Hypothalamus (tissue), 51 donors: ENCODE measurements around the gene RTF1.

Source experiments
- DNase-seq, 51 donors: peaks; one replicate each; lab custom pipeline; 2025; lab: John Stamatoyannopoulos, UW

The RTF1 gene

DNA sequence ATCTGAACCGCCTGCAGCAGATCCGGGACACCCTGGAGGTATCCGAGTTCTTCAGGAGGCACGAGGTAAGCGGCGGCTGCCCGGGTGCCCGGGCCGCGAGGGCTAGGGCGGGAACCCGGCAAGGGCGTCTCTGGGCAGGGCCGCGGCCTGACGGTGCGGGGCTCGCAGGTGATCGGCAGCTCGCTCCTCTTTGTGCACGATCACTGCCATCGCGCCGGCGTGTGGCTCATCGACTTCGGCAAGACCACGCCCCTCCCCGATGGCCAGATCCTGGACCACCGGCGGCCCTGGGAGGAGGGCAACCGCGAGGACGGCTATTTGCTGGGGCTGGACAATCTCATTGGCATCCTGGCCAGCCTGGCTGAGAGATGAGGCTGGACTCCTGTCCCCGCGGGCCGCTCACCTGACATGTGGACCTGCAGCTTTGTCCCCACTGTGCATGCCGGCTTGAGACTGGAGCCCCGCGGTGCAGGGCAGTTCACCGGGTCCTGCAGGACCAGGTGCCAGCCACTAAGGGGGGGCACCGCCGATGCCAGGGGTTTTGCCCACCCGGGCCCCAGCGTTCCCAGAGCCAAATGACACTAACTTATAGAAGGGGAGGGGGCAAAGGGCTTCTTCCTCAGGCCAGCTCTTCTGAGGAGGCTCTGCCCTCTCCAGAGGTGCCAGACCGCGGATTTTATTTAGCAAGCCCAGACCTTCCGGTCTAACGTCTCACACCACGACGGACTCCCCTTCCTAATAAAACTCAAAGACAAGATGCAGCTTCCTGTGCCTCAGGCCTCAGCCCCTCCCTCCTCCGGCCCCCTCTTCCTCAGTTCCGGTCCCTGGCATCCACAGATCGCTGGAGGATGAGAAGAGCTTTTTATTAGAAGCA, 86.1 kb downstream of the RTF1 start:
- DNase-seq = no peak

DNA sequence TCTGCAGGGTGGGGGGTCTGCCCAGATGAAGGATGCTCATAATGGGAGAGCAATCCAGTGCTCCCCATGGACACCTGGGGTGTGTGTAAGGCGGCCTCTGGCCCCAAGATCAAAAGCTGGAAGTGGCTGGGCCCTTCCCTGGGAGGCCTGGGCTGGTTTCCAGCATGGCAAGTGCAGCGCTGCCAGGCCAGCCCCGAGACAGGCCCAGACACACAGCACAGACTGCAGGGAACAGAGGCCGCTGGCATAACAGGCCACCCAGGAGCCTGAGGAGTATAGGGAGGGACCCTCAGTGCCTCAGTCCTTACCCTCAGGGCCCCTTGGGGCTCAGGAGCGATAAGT, 86.7 kb downstream of the RTF1 start:
- peak in 5 of 51 donors; percentile 7 to 12 (median 11) for DNase-seq

DNA sequence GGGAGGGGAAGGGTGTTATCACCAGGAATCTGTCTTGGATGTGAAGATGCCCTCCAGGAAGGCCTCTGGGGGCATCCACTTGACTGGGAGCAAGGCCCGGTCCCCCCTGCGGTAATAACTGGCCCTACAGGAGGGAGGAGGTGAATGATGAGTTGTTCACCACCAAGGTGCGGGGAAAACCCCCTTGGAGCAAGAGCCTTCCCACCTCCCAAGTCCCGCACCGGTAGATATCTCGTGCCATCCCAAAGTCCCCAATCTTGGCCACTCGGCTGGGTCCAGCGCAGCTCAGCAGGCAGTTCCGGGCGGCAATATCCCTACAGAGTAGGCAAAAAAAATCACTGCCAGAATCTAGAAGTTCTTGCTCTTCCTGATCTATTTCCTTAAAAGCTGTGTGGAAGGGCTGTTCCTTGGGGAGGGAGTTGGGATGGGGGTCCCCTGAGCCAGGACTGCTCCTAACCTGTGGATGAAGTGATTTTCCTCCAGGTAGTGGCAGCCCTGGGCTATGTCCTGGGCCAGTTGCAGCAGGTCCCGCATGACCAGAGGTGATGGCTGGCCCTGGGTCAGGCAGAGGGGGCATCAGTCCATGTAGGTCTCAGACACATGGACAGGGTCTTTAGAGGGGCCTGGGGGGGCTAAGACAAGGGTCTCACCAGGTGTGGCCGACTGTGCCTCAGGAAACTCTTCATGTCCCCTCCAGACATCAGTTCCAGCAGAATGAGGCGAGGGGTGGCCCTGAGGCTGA, 88.0 kb downstream of the RTF1 start:
- no peak for DNase-seq

DNA sequence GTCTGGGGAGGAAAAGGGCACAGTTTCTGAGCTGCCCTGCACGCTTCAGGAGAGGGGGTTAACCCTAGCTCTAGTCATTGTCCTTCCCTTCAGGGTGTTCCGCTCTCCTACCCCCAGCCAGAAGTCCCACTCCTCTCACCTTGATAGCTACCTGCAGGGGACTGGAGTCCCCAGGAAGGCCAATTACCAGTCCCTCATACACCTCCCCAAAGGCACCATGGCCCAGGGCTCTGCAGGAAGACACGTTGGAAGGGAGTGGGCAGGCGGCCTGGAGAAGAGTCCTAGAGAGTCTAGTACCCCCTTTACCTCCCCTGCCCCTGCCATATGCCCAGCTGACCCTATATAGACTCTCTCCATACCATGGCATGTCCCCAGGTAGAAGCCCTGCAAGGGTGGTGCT, 88.9 kb downstream of the RTF1 start:
- DNase-seq = no peak

DNA sequence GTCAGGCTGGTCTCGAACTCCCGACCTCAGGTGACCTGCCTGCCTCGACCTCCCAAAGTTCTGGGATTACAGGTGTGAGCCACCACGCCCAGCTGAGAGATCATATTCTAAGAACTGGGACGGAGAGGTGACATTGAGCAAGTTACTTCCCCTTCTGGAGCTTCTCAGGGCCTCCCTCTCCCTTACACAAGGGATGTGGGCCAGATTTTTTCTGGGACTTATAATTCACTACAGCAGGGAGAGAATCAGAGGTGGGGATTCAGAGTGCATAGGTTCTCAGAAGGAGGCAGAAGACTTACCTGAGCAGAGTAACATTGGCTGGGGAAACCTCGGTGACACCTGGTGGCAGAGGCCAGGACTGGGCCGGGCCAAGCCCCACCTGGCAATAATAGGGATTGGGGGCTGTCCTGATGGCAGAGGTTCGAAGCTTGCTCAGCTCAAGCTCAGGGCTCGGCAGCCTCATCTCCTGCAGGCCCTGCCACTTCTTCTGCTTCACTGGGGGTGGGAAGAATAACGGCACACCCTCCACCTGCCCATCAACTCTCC, 90.0 kb downstream of the RTF1 start:
- no peak for DNase-seq

DNA sequence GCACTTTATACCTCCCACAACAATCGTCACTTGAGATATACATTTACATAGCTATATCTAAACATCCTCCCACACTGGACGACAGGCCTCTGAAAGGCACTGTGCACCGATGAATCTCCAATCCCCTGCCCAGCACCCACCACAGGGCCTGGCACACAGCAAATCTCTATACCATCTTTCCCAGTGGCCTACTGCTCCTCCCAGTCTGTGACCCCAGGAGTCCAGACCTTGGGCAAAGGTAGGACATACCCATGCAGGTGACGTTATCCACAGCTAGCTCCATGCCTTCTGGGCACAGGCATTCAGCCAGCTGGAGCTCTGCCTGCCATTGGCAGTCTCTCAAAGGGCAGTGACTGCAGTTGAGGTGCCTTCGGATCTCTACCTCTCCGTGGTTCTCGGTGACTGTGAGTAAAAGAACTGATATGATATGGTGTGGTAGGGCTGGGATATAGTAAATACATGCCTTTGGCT, 91.0 kb downstream of the RTF1 start:
- no peak for DNase-seq

DNA sequence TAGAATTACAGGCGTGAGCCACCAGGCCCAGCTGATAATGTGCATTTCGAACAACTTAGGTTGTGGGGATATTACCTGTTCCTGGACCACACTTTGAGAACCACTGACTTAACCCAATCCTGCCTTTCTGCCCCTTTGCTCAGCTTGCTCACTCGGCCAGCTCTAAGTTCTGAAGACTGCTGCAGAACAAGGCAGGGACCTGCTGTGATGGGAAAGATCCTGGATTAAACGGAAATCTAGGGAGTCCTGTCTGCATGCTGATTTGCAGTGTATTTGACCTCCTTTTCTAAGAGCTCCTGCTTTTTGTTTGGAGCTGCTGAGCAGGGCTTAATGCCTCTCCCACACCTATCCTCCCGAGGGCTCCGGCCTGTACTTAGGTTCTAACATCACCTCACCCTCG, 93.8 kb downstream of the RTF1 start:
- no peak for DNase-seq

DNA sequence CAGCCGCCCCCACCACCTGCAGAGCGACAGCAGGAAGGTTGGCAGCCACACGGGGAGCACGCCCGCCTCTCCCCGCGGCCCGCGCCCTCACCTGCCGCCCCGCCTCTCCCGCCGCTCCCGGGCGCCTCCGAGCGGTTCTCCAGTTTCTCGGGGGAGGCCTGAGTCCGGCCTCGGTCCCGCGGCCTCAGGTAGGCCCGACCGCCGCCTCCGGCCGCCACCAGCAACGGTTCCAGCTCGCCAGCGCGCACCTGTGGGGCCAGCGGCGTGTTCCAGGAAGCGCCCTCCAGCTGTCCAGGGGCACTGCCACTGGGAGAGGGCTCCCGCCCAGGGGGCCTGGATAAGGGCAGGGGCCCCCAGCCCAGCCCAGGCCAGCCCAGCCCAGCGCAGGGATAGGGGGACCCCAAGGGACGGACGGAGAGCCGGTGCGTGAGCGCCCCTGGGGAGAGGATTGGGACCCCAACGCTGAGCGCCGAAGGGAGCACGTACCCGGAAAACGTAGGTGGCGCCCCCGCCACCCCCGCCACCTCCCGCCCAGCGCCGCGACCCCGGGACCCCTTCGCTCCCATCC, 94.5 kb downstream of the RTF1 start:
- DNase-seq = no peak

DNA sequence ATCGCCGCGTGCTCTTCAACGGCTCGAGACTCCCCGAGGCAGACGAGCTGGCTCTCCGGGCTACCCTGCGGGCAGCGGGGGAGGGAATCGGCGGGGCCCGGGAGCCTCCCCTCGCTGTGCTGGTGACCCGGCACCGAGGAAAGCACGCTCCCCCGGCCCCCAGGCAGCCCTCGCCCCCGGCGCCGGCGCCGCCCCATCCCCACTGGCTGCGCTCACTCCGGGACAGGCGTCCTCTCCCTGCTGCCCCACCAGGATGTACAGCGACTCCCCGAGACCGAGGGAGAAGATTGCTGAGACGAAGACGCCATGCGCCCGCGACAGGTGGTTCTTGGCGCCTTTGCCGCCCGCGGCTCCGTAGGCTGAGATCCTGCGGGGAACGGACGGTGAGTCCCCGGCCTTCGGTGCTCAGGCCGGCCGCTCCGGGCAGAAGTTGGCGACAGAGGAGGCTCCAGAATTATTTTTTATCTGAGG, 95.0 kb downstream of the RTF1 start:
- DNase-seq = no peak

DNA sequence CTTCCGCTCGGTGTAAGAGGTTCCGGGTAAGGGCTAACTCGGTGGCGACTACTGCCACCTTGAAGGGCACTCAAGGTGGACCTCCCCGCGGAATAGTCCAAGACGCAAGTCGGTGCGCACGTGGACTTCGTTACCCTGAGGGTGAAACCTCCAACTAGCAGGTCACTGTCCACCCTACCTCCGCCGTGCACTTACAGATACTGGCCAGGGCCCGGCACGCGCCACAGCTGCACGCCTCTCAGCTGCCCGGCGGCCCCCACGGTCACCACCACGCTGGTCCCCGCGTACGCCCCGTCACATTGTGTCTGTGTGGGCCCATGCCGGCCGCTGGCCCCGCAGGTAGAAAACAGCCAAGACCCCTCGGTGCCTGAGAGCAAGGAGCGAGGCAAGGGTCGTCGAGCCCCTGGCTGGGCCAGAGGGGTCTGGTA, 95.6 kb downstream of the RTF1 start:
- DNase-seq = no peak

DNA sequence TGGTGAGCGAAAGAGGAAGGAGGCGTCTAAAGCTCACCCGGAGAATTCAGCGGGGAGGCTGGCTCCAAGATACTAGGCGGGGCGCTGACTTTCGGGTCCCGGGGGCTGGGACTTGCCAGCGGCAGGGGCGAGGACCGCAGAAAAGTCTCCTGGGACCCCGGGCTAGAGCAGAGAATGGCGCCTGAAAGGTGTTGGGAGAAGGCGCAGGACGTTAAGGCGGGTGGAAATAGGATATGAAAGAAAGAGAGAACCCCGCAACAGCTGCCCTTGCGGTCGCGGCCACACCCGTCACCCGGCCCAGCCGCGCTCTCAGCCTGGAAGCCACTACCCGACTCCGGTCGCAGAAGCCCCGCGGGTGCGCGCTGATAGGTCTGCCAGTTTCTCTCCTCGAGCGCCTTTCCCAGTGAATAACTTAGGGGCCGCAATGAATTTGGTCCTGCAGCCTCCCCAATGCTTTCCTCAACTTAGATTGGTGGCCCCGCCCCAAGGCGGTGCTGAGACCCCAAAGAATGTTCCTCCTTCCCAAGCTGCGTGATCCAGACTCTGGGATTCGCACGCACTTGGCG, 96.1 kb downstream of the RTF1 start:
- no peak for DNase-seq

DNA sequence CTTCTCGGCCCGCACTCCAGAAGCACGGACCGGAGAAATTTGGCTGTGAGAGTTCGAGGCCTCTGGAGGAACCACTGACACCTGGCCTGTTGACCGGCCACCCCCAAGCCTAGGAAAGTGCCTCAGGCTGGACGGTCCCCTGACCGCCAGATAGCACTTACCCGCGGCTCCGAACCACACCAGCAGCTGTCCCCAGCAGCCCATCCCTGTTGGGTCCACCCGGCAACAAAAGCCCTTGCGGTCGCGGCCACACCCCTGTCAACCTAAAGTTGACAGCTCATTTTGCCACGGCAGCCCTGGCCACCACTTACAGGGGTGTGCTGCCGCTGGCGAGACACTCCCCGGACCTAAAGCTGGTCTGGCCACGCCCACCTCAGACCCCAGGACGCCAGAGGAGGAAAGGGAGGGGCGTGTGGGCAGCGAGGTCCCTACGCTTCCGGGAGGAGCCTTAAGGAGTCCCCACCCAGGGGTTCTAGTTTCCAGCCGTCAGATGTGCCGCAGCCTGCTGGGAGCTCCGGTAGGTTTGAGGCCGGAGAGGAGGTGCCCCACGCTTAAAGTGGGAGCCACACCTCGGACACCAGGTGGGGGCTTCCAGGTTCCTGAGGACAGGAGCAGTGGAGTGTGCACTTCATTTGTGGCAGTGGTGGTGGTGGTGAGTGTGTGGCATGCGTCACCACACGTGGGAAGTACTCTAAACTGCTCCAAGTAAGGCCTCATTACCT, 96.8 kb downstream of the RTF1 start, which contains the start of gene LTK:
TSS of gene LTK (minus strand) at position 322 of the 722 bp plus-strand sequence. CDS start at position 204, 118 bp downstream.
- DNase-seq = no peak

DNA sequence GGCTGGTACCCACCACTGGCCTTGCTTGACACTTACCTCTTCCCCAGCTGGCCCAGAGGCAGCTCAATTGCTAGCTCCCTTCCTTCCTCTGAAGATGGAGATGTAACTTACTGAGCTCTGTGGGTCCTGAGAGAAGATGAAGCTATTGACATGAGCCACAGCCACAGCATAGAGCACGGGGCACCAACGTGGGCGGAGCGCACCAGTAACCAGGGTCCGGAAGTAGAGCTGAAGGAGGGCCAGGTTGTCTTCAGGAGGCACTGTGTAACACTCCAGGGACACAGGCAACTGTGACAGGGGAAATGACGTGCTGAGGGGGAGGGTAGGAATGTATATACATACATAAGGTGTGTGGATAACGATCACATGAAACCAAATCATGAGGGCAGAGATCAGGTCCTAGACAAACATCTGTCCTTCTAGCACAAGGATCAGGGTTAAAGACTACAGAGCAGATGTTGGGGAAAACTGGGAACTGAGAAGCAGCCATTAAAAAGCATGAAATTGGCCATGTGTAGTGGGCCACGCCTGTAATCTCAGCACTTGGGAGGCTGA, 101.1 kb downstream of the RTF1 start:
- DNase-seq = no peak

DNA sequence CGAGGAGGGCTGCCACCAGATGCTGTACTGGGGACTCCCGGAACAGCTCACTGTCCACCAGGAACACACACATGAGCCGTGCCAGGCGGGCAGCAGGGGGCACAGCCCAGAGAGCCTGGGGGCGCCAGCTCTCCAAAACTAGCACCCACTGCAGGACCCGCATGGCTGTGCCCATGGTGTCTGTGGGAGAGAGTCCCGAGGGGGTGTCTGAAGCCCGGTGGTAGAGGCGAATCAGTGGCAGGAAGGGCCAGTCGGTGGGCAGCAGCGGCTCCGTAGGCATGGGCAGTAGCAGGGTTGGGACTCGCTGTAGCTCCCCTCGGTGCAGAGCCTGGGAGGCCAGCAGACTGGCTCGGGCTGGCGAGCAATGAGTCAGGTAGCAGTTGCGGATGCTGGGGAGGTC, 103.7 kb downstream of the RTF1 start:
- DNase-seq = no peak

DNA sequence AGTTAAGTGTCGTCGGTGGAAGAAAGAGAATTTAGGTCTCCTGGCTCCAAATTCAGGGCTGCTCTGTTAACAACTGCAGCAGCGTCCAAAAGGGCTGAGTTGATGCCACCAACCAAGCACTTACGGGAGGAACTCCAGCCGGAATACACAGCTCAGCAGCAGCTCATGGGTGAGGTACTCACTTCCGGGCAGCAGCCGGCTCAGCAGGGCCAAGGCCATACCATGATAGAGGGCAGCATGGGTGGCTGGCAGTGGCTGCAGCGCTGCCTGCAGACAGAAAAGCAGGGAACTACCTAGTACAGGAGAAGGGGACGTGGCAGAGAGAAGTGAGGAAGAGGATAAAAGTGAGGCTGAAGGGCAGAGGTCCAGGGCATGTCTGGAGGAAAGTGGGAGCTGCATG, 104.7 kb downstream of the RTF1 start:
- DNase-seq = no peak

DNA sequence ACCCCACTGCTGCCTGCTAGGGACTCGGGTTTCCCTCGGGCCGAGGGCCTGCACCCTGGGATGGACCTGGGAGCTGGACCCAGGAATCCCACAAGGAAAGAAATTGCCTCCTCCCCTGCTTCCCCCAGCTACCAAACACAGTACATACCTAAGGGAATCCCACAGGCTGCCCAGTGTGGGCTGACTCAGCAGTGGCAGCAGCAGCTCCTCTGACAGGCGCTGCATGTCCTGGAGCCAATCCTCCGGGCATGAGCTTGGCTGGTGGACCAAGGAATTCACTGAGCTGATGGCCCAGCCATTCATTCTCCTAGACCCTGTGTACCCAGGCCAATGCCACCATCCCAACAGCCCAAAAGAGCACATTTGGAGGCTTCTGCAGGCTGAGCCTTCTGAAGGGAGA, 106.2 kb downstream of the RTF1 start:
- DNase-seq = no peak

DNA sequence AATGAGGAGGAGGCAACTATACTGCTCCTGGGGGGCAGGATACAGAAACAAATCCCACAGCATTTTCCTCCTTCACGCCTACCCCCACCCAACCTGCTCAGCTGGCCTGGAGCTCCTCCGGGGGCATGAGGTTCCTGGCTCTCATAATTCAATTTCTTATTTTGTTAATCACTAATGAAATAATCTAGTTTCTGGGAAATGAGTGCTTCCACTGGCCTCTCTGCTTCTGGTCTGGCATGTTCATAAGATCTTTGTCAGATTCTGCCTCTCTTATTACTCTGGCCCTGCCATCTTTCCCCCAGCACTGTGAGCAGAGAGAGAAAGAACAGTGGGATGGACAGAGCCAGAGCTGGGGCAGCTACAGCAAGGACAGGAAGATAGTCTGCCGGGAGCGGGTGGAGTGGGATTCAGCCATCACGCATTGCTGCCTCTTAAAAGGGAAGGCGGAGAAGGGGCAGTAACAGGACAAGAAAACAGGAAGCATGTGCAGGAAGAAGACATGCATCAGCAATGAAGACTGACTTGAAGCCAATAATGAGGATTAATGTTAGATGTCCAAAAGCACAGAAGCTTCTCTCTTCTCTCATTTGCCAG, 113.6 kb downstream of the RTF1 start:
- DNase-seq = no peak
